HL-60 (cell line): ENCODE measurements around the gene SLC5A9.

Source experiments
- DNase-seq, 2 experiments: peaks; one replicate each; pipeline ENCODE4 v3.0.0-alpha.2; 2010 to 2020; ENCODE audit warnings: low read depth in 1 of 2, low spot score in 1 of 2
- H3K27ac ChIP-seq: fragments of 250-450 bp; sonication (Bioruptor Pico); replicated peaks from 2 replicates; pipeline ENCODE4 v1.5.1; 2020; ENCODE audit warnings: mild to moderate bottlenecking, moderate library complexity
- H3K27me3 ChIP-seq: fragments of 250-450 bp; sonication (Bioruptor Pico); 2 replicates; pipeline ENCODE4 v1.5.1; 2021; ENCODE audit warnings: mild to moderate bottlenecking, moderate library complexity; ENCODE audit not compliant: insufficient read depth, poor library complexity, severe bottlenecking
- H3K4me3 ChIP-seq: replicated peaks from 2 replicates; pipeline ENCODE4 v1.5.1; 2011; ENCODE audit warnings: mild to moderate bottlenecking, control low read depth, low read length; ENCODE audit not compliant: insufficient read depth
- CTCF ChIP-seq: IDR thresholded peaks from one replicate; pipeline ENCODE4 v1.5.1; 2011; ENCODE audit warnings: low read length, control low read depth, inconsistent platforms; ENCODE audit not compliant: insufficient read depth
- GABPA ChIP-seq: IDR thresholded peaks from 2 replicates; pipeline ENCODE4 v1.6.1; 2012; ENCODE audit warnings: low read depth
- POLR2AphosphoS5 ChIP-seq: IDR thresholded peaks from 2 replicates; pipeline ENCODE4 v1.6.1; 2012; ENCODE audit warnings: low read depth
- REST ChIP-seq: IDR thresholded peaks from 2 replicates; pipeline ENCODE4 v1.6.1; 2012; ENCODE audit warnings: low read depth; ENCODE audit not compliant: insufficient replicate concordance
- SPI1 ChIP-seq: IDR thresholded peaks from 2 replicates; pipeline ENCODE4 v1.6.1; 2012; ENCODE audit warnings: low read depth, mild to moderate bottlenecking, borderline replicate concordance
- long read RNA-seq: library from polyadenylated mRNA; unstranded; transcript quantifications from one replicate; pipeline ENCODE4 v2.0.0, GENCODE V29; 2020

Gene SLC5A9
- long read RNA-seq: 0 reads

- H3K27me3 ChIP-seq: no peaks in the 10 kb centered on the region
- no peak within 1 kb of the TSS for H3K4me3 ChIP-seq
- no peak within 1 kb of the TSS for H3K27ac ChIP-seq
- DNase-seq: no peak
- no peak for TF ChIP-seq CTCF
- TF ChIP-seq POLR2AphosphoS5: no peak
Observed at GRCh38 chr1:48222501-48223242, at the start of gene SLC5A9. Gene SLC5A9 (plus strand): TSS chr1:48222716. CDS start chr1:48222737, 21 bp downstream.

GRCh38 chr1:48175116-48175515 lies 47.4 kb upstream of the SLC5A9 start:
- DNase-seq: no peak
- Histone ChIP-seq H3K27me3 (peaks cover 3% of the 10 kb centered on the region), H3K27ac (no peak overlapping the region), H3K4me3 (no peak overlapping the region)
- no peak for TF ChIP-seq GABPA
- no peak for TF ChIP-seq POLR2AphosphoS5

- DNase-seq: no peak
- Histone ChIP-seq H3K27ac (no peak overlapping the region), H3K27me3 (peaks cover 3% of the 10 kb centered on the region), H3K4me3 (no peak overlapping the region)
- TF ChIP-seq POLR2AphosphoS5 (no peak), SPI1 (no peak), REST (no peak), GABPA (no peak), CTCF (no peak)
Observed at GRCh38 chr1:48177257-48177656, 45.3 kb upstream of the SLC5A9 start.

DNA sequence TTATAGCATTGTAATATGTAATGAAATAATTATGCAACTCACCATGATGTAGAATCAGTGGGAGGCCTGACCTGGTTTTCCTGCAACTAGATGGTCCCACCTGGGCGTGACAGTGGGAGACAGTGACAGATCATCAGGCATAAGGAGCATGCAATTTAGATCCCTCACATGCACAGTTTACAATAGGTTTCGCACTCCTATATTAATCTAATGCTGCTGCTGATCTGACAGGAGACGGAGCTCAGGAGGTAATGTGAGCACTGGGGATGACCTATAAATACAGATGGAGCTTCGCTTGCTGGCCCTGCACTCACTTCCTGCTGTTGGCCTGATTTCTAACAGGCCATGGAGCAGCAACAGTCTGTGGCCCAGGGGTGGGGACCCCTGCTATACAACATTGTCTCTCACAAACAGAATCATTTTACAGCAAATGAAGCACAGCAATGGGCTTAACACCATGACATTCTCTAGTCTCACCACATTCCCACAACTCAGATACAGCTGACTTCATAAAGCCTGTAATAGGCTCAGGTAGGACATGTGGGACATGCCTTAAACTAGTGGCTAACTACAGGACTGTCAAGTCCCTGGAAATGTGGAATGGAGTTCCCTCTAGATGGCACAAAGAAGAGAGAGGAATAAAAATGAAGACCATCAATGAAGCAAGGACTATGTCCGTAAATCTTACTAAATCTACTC lies 40.7 kb upstream of the SLC5A9 start:
- Histone ChIP-seq H3K4me3 (no peak overlapping the region), H3K27ac (no peak overlapping the region), H3K27me3 (no peaks in the 10 kb centered on the region)
- no peak for DNase-seq
- TF ChIP-seq GABPA (no peak), POLR2AphosphoS5 (no peak), REST (no peak)

GRCh38 chr1:48182439-48182838 lies 40.1 kb upstream of the SLC5A9 start:
- DNase-seq: no peak
- TF ChIP-seq CTCF: no peak
- TF ChIP-seq REST: no peak
- TF ChIP-seq SPI1: no peak
- no peak for TF ChIP-seq POLR2AphosphoS5
- no peak for TF ChIP-seq GABPA
- Histone ChIP-seq H3K4me3 (no peak overlapping the region), H3K27ac (no peak overlapping the region), H3K27me3 (no peaks in the 10 kb centered on the region)
